Measurements from ENCODE around the gene RAPGEF4. TPM values are rescaled to one million over a fixed set of nuclear protein-coding genes. Genes with fewer than 3 reads are reported as not detected.

Gene RAPGEF4
- total RNA-seq, 1 experiment from 2014 or later: 2.2 TPM

GRCh38 chr2:172709566-172710291, 25.9 kb upstream of the RAPGEF4 start (continued):
- TF ChIP-seq ELF4 (CRISPR knock-in tag; IDR thresholded peaks at IDR 0.05; ENCODE audit: low read depth) (no peak), KAT7 (CRISPR knock-in tag; IDR thresholded peaks at IDR 0.05; ENCODE audit: borderline replicate concordance) (no peak), ZNF512 (CRISPR knock-in tag; IDR thresholded peaks at IDR 0.05; ENCODE audit: borderline replicate concordance) (no peak)
- TF ChIP-seq, protein P1, sequence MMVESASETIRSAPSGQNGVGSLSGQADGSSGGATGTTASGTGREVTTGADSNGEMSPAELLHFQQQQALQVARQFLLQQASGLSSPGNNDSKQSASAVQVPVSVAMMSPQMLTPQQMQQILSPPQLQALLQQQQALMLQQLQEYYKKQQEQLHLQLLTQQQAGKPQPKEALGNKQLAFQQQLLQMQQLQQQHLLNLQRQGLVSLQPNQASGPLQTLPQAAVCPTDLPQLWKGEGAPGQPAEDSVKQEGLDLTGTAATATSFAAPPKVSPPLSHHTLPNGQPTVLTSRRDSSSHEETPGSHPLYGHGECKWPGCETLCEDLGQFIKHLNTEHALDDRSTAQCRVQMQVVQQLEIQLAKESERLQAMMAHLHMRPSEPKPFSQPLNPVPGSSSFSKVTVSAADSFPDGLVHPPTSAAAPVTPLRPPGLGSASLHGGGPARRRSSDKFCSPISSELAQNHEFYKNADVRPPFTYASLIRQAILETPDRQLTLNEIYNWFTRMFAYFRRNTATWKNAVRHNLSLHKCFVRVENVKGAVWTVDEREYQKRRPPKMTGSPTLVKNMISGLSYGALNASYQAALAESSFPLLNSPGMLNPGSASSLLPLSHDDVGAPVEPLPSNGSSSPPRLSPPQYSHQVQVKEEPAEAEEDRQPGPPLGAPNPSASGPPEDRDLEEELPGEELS (CRISPR knock-in tag; IDR thresholded peaks at IDR 0.05): no peak

GRCh38 chr2:172710584-172711047, 25.0 kb upstream of the RAPGEF4 start:
- no peak for TF ChIP-seq TP53 (CRISPR knock-in tag; IDR thresholded peaks at IDR 0.05)
- no peak for TF ChIP-seq TEAD4 (CRISPR knock-in tag; IDR thresholded peaks at IDR 0.05)
- TF ChIP-seq, protein P2, sequence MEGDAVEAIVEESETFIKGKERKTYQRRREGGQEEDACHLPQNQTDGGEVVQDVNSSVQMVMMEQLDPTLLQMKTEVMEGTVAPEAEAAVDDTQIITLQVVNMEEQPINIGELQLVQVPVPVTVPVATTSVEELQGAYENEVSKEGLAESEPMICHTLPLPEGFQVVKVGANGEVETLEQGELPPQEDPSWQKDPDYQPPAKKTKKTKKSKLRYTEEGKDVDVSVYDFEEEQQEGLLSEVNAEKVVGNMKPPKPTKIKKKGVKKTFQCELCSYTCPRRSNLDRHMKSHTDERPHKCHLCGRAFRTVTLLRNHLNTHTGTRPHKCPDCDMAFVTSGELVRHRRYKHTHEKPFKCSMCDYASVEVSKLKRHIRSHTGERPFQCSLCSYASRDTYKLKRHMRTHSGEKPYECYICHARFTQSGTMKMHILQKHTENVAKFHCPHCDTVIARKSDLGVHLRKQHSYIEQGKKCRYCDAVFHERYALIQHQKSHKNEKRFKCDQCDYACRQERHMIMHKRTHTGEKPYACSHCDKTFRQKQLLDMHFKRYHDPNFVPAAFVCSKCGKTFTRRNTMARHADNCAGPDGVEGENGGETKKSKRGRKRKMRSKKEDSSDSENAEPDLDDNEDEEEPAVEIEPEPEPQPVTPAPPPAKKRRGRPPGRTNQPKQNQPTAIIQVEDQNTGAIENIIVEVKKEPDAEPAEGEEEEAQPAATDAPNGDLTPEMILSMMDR (IDR thresholded peaks at IDR 0.05): peak; percentile 50; the same call in 1 of the 2 replicates
- TF ChIP-seq, protein P3, sequence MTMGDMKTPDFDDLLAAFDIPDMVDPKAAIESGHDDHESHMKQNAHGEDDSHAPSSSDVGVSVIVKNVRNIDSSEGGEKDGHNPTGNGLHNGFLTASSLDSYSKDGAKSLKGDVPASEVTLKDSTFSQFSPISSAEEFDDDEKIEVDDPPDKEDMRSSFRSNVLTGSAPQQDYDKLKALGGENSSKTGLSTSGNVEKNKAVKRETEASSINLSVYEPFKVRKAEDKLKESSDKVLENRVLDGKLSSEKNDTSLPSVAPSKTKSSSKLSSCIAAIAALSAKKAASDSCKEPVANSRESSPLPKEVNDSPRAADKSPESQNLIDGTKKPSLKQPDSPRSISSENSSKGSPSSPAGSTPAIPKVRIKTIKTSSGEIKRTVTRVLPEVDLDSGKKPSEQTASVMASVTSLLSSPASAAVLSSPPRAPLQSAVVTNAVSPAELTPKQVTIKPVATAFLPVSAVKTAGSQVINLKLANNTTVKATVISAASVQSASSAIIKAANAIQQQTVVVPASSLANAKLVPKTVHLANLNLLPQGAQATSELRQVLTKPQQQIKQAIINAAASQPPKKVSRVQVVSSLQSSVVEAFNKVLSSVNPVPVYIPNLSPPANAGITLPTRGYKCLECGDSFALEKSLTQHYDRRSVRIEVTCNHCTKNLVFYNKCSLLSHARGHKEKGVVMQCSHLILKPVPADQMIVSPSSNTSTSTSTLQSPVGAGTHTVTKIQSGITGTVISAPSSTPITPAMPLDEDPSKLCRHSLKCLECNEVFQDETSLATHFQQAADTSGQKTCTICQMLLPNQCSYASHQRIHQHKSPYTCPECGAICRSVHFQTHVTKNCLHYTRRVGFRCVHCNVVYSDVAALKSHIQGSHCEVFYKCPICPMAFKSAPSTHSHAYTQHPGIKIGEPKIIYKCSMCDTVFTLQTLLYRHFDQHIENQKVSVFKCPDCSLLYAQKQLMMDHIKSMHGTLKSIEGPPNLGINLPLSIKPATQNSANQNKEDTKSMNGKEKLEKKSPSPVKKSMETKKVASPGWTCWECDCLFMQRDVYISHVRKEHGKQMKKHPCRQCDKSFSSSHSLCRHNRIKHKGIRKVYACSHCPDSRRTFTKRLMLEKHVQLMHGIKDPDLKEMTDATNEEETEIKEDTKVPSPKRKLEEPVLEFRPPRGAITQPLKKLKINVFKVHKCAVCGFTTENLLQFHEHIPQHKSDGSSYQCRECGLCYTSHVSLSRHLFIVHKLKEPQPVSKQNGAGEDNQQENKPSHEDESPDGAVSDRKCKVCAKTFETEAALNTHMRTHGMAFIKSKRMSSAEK (CRISPR knock-in tag; IDR thresholded peaks at IDR 0.05; ENCODE audit: borderline replicate concordance): no peak
- no peak for TF ChIP-seq ESRRA (CRISPR knock-in tag; IDR thresholded peaks at IDR 0.05; ENCODE audit: borderline replicate concordance)
- no peak for TF ChIP-seq ZNF317 (CRISPR knock-in tag; IDR thresholded peaks at IDR 0.05; ENCODE audit: borderline replicate concordance, low read depth)
- Mint-ChIP-seq H3K27me3 (ENCODE audit: low read depth) (no peaks in the 10 kb centered on the region), H3K27ac (no peak overlapping the region), H3K36me3 (no peaks in the 10 kb centered on the region), H3K4me3 (no peak overlapping the region), H3K4me1 (no peaks in the 10 kb centered on the region), H3K9me3 (peaks cover 4% of the 10 kb centered on the region; the same call in 1 of the 2 replicates)
- ATAC-seq (peak; percentile 81), DNase-seq (ENCODE audit: low spot score) (peak; percentile 38)
- ChIA-PET POLR2A (interaction anchor here (0.6 kb wide), 1 partner anchor 186 kb away, joined by 5 read pairs; no protein-coding TSS in a partner anchor), CTCF (interaction anchor here (0.6 to 1.7 kb wide), 21 partner anchors 9 to 584 kb away, joined by 3 to 19 read pairs (median 4); partner anchors contain the start of gene RAPGEF4)

DNA sequence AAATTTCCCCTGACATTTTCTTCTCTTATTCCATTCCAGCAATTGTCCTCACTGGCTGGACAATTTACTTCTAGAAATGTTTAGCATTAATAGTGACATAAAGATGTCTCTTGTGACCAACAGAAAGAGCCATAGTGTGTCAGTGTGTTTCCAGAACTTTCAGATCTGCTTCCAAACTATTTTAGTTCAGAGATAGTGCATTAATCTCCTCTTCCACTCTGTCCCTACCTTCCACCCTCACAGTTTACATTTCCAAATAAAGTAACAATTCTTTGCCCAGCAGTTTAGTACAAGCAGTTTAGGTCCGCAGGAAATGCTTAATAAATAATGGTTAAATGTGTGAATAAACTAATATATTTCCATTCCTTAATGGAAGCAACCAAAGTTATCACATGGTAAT, 24.5 kb upstream of the RAPGEF4 start:
- ChIA-PET CTCF (interaction anchor here (0.6 to 1.7 kb wide), 19 partner anchors 8 to 584 kb away, joined by 3 to 19 read pairs (median 4); partner anchors contain the start of gene RAPGEF4), POLR2A (interaction anchor here (0.6 kb wide), 1 partner anchor 186 kb away, joined by 5 read pairs; no protein-coding TSS in a partner anchor)
- DNase-seq (ENCODE audit: low spot score) (no peak), ATAC-seq (no peak)
- Mint-ChIP-seq H3K4me3 (no peak overlapping the region), H3K27me3 (ENCODE audit: low read depth) (no peaks in the 10 kb centered on the region), H3K36me3 (no peaks in the 10 kb centered on the region), H3K9me3 (peaks cover 4% of the 10 kb centered on the region; the same call in 1 of the 2 replicates), H3K4me1 (no peaks in the 10 kb centered on the region), H3K27ac (no peak overlapping the region)
- TF ChIP-seq OVOL2 (CRISPR knock-in tag; IDR thresholded peaks at IDR 0.05; ENCODE audit: borderline replicate concordance) (no peak), ZBTB21 (CRISPR knock-in tag; IDR thresholded peaks at IDR 0.05; ENCODE audit: borderline replicate concordance) (no peak), NR3C1 (CRISPR knock-in tag; conservative IDR thresholded peaks at IDR 0.05; ENCODE audit: low read depth) (no peak), CREB1 (CRISPR knock-in tag; IDR thresholded peaks at IDR 0.05) (no peak), NR1H2 (CRISPR knock-in tag; IDR thresholded peaks at IDR 0.05) (no peak), JAZF1 (CRISPR knock-in tag; IDR thresholded peaks at IDR 0.05) (no peak), NFYB (CRISPR knock-in tag; conservative IDR thresholded peaks at IDR 0.05; ENCODE audit: low read depth) (no peak), USF1 (CRISPR knock-in tag; IDR thresholded peaks at IDR 0.05) (no peak), ZNF263 (CRISPR knock-in tag; IDR thresholded peaks at IDR 0.05; ENCODE audit: low read depth) (no peak), ZNF671 (CRISPR knock-in tag; IDR thresholded peaks at IDR 0.05) (no peak)
